Gastroesophageal sphincter (tissue), 3 donors: ENCODE measurements around the gene NUDT16L1.

ENCODE experiments used
- CTCF ChIP-seq, 4 experiments: fragments of 200-600 bp in 2 of 4; fragments of 450-650 bp in 2 of 4; sonication (generic) in 1 of 4; IDR thresholded peaks; one replicate each; pipeline ENCODE4 v1.5.1; 2017 to 2019; ENCODE audit warnings: antibody characterized with exemption in 4 of 4, mild to moderate bottlenecking in 2 of 4, moderate library complexity in 2 of 4
- EP300 ChIP-seq: sonication (generic); formaldehyde crosslinking; IDR thresholded peaks from one replicate; pipeline ENCODE4 v1.6.1; 2017; ENCODE audit warnings: antibody characterized with exemption, mild to moderate bottlenecking
- POLR2AphosphoS5 ChIP-seq: sonication (generic); formaldehyde crosslinking; IDR thresholded peaks from one replicate; pipeline ENCODE4 v1.6.1; 2017; ENCODE audit warnings: antibody characterized with exemption

DNA sequence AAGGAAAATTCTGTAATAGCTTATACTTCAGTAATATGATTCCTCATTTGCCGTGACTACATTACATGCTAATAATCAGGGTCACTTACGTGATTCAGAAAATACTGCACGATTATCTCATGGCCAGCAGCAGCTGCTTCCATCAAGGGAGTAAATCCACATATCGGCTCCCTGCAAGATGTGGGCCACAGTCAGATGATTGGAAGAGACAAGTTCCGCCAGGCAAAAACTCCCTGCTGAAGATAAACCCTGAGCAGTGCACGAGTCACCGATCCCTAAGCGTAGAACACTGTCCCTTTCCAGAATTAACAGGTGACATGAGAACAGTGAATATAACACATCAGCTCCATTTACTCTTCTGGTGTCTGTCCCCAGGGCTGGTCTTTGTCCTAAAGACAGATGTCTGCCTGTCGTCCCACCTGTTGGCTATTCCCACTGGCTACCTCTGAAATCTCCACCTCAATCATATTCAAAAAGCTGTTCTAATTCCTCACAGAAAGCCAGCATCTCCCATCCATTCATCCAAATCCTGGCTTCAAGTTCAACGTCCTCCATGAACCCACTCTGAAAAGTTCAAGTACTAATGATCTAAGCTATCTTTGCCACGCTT, 31.4 kb downstream of the NUDT16L1 start:
- TF ChIP-seq EP300, result no peak
- TF ChIP-seq CTCF (IDR thresholded peaks at IDR 0.05), result no peak
- no peak for TF ChIP-seq POLR2AphosphoS5
